Endothelial cell of umbilical vein (primary cell): ENCODE measurements around the gene CREB3L2. TPM values are rescaled to one million over a fixed set of nuclear protein-coding genes. Genes with fewer than 3 reads are reported as not detected.
"Not testable (repeated sequence)": the region's sequence is repeated elsewhere in the genome, so short reads cannot be mapped to it uniquely, and the experiment has no call there.

Experiments used
- BruUV-seq: library from RNA; stranded (reverse); fragments of 400-500 nt; replicated peaks from 2 replicates; lab custom pipeline; 2021; lab: Mats Ljungman, UMichigan
- CTCF ChIA-PET: fragments of 300-600, 350-600 bp; sonication (Branson Sonifier 250); formaldehyde crosslinking; loops from one replicate; lab custom pipeline; 2021; ENCODE audit warnings: antibody characterized with exemption, inconsistent platforms; lab: Charles Lee
- POLR2A ChIA-PET: fragments of 300-600, 350-600 bp; sonication (Branson Sonifier 250); formaldehyde crosslinking; loops from one replicate; lab custom pipeline; 2021; ENCODE audit warnings: antibody characterized with exemption, inconsistent platforms; lab: Charles Lee
- DNase-seq: peaks from one replicate; pipeline ENCODE4 v3.0.0-alpha.2; 2011; ENCODE audit warnings: low read depth, low spot score
- FAIRE-seq: peaks from 2 replicates; lab custom pipeline; 2011; peaks lifted over from hg19 to GRCh38; lab: Jason Lieb, UNC
- H2AFZ ChIP-seq: 2 replicates; pipeline ENCODE4 v1.6.0; 2012; ENCODE audit warnings: low read depth, low read length, control low read depth, inconsistent platforms
- H3K27ac ChIP-seq: 2 replicates; pipeline ENCODE4 v1.5.1; 2011; ENCODE audit warnings: low read depth, mild to moderate bottlenecking, control low read depth, low read length, moderate library complexity; ENCODE audit not compliant: insufficient read depth
- H3K27me3 ChIP-seq, 2 experiments: 2 replicates each; pipeline versions ENCODE4 v1.6.0 to v1.6.1; 2011; ENCODE audit warnings: low read length in 2 of 2, mixed read lengths in 1 of 2; ENCODE audit not compliant: control insufficient read depth in 2 of 2, insufficient read depth in 2 of 2
- H3K36me3 ChIP-seq, 2 experiments: 2 replicates in 1 of 2; 3 replicates in 1 of 2; pipeline ENCODE4 v1.5.1; 2011; ENCODE audit warnings: low read length in 2 of 2, mild to moderate bottlenecking in 1 of 2, moderate library complexity in 1 of 2; ENCODE audit not compliant: control insufficient read depth in 2 of 2, insufficient read depth in 2 of 2; ENCODE audit errors: extremely low read depth in 1 of 2
- H3K4me1 ChIP-seq: 3 replicates; pipeline ENCODE4 v1.5.1; 2011; ENCODE audit warnings: mild to moderate bottlenecking, low read length; ENCODE audit not compliant: control insufficient read depth, insufficient read depth; ENCODE audit errors: extremely low read depth
- H3K4me2 ChIP-seq: 2 replicates; pipeline ENCODE4 v1.6.1; 2011; ENCODE audit warnings: low read length, control low read depth, mixed read lengths; ENCODE audit not compliant: insufficient read depth
- H3K4me3 ChIP-seq, 3 experiments: fragments of 200-600 bp in 1 of 3; sonication (generic), shearing (Covaris generic) in 1 of 3; replicated peaks in 1 of 3; 2 replicates each; pipeline ENCODE4 v1.5.1; 2011 to 2016; ENCODE audit warnings: control low read depth in 3 of 3, low read length in 3 of 3, mild to moderate bottlenecking in 2 of 3, inconsistent platforms in 1 of 3, low read depth in 1 of 3, moderate library complexity in 1 of 3; ENCODE audit not compliant: insufficient read depth in 1 of 3
- H3K79me2 ChIP-seq: 2 replicates; pipeline ENCODE4 v1.6.0; 2012; ENCODE audit warnings: low read length, inconsistent platforms; ENCODE audit not compliant: control insufficient read depth, insufficient read depth
- H3K9ac ChIP-seq: replicated peaks from 2 replicates; pipeline ENCODE3; 2011; ENCODE audit warnings: low read length, control low read depth; ENCODE audit not compliant: insufficient read depth; ENCODE audit errors: extremely low read depth
- H3K9me1 ChIP-seq: replicated peaks from 3 replicates; pipeline ENCODE4 v1.6.0; 2011; ENCODE audit warnings: mild to moderate bottlenecking, low read length; ENCODE audit not compliant: control insufficient read depth, insufficient read depth; ENCODE audit errors: extremely low read depth
- H3K9me3 ChIP-seq: replicated peaks from 2 replicates; pipeline ENCODE4 v1.5.1; 2012; ENCODE audit warnings: low read length, inconsistent platforms; ENCODE audit not compliant: control insufficient read depth, insufficient read depth
- H4K20me1 ChIP-seq: replicated peaks from 2 replicates; pipeline ENCODE3; 2011; ENCODE audit warnings: mild to moderate bottlenecking, low read length; ENCODE audit not compliant: control insufficient read depth, insufficient read depth; ENCODE audit errors: extremely low read depth
- CTCF ChIP-seq, 2 donors: IDR thresholded peaks; 1 replicate in 1 of 2; 2 replicates in 1 of 2; pipeline ENCODE4 v1.5.1; 2011; ENCODE audit warnings: low read length in 2 of 2, mild to moderate bottlenecking in 2 of 2, moderate library complexity in 2 of 2, control low read depth in 1 of 2, inconsistent platforms in 1 of 2, low read depth in 1 of 2; ENCODE audit not compliant: insufficient read depth in 1 of 2; ENCODE audit errors: extremely low read depth in 1 of 2
- EZH2 ChIP-seq: IDR thresholded peaks from 2 replicates; pipeline ENCODE4 v1.6.1; 2012; ENCODE audit warnings: borderline replicate concordance, low read depth, mild to moderate bottlenecking, moderate library complexity, low read length, inconsistent platforms; ENCODE audit not compliant: severe bottlenecking
- FOS ChIP-seq: IDR thresholded peaks from 2 replicates; pipeline ENCODE4 v1.6.1; 2011; ENCODE audit warnings: mild to moderate bottlenecking, low read length, moderate library complexity, borderline replicate concordance; ENCODE audit not compliant: insufficient read depth
- GATA2 ChIP-seq: IDR thresholded peaks from 2 replicates; pipeline ENCODE4 v1.7.0; 2011; ENCODE audit warnings: low read depth, mild to moderate bottlenecking, moderate library complexity, mixed read lengths, low read length; ENCODE audit not compliant: insufficient read length, insufficient read depth
- JUN ChIP-seq: IDR thresholded peaks from 2 replicates; pipeline ENCODE4 v1.6.1; 2011; ENCODE audit warnings: borderline replicate concordance, low read depth; ENCODE audit not compliant: insufficient read length, insufficient read depth
- MAX ChIP-seq: IDR thresholded peaks from 2 replicates; pipeline ENCODE4 v1.6.1; 2011; ENCODE audit not compliant: insufficient read depth, insufficient read length
- MYC ChIP-seq: IDR thresholded peaks from one replicate; pipeline ENCODE4 v1.6.1; 2011; ENCODE audit warnings: mild to moderate bottlenecking, low read depth, low read length
- POLR2A ChIP-seq: IDR thresholded peaks from 2 replicates; pipeline ENCODE4 v1.6.1; 2012; ENCODE audit warnings: low read depth, mild to moderate bottlenecking, control low read depth, low read length
- POLR2AphosphoS5 ChIP-seq: IDR thresholded peaks from 2 replicates; pipeline ENCODE4 v1.6.1; 2012; ENCODE audit warnings: low read depth, mild to moderate bottlenecking, control low read depth, low read length, moderate library complexity; ENCODE audit not compliant: insufficient read depth
- dilution Hi-C: fragments of 300-500 bp; cut with MboI; formaldehyde crosslinking; loops from one replicate; pipeline ENCODE4 v1.15.0; 2019; ENCODE audit warnings: low sequenced_read_pairs; ENCODE audit not compliant: extremely low pct_ligation_motif_present
- intact Hi-C: fragments of 100-400 bp; cut with micrococcal nuclease; formaldehyde crosslinking; loops from one replicate; pipeline ENCODE4 v1.10.0; 2022
- polyA plus RNA-seq, 4 experiments: library from polyadenylated mRNA; depleted of rRNA in 3 of 4; stranded (reverse) in 3 of 4; unstranded in 1 of 4; fragments of >200 nt; gene quantifications; 2 replicates each; pipeline versions ENCODE4 v1.2.1 to v1.2.3, GENCODE V29; 2011 to 2012; ENCODE audit warnings: missing spikeins in 1 of 4
- total RNA-seq: library from RNA; stranded (reverse); gene quantifications from 2 replicates; pipeline ENCODE4 v1.2.3, GENCODE V29; 2021

CREB3L2 gene
- total and polyA plus RNA-seq, 2 donors (not counting 3 experiments of a cell fraction or from before 2014, with no cell fraction given), result 32.1 to 93.4 TPM

GRCh38 chr7:138044897-138045296, 43.0 kb upstream of the CREB3L2 start:
- no TSS peak for BruUV-seq
- CTCF ChIA-PET, result no interaction called here

DNA sequence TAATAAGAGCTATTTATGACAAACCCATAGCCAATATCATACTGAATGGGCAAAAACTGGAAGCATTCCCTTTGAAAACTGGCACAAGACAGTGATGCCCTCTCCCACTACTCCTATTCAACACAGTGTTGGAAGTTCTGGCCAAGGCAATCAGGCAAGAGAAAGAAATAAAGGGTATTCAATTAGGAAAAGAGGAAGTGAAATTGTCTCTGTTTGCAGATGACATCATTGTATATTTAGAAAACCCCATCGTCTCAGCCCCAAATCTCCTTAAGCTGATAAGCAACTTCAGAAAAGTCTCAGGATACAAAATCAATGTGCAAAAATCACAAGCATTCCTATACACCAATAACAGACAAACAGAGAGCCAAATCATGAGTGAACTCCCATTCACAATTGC, 38.2 kb upstream of the CREB3L2 start:
- H3K27ac ChIP-seq, H4K20me1 ChIP-seq, intact Hi-C loops, H3K9me3 ChIP-seq, H3K4me1 ChIP-seq, CTCF ChIA-PET, H3K27me3 ChIP-seq, H3K9ac ChIP-seq, FAIRE-seq, H3K36me3 ChIP-seq, dilution Hi-C loops, H3K9me1 ChIP-seq, POLR2A ChIA-PET, H3K4me2 ChIP-seq, H2AFZ ChIP-seq, BruUV-seq, DNase-seq, H3K4me3 ChIP-seq, H3K79me2 ChIP-seq: not testable (repeated sequence)

More at GRCh38 chr7:138044897-138045296, 43.0 kb upstream of the CREB3L2 start:
- no peak overlapping the region for H3K4me2 ChIP-seq
- POLR2A ChIA-PET, result no interaction called here
- no peak overlapping the region for H2AFZ ChIP-seq
- no peak for TF ChIP-seq CTCF (IDR thresholded peaks at IDR 0.05; ENCODE audit: extremely low read depth in 1 of 2, insufficient read depth in 1 of 2, low read depth in 1 of 2, low read length in 2 of 2)
- TF ChIP-seq MAX, result no peak
- TF ChIP-seq POLR2AphosphoS5, result no peak
- TF ChIP-seq JUN, result no peak
- TF ChIP-seq GATA2, result no peak
- no peak for TF ChIP-seq EZH2
- no peak for TF ChIP-seq POLR2A
- TF ChIP-seq MYC, result no peak
- no peak for TF ChIP-seq FOS
- FAIRE-seq (no peak), DNase-seq (no peak)
- no peaks in the 10 kb centered on the region for H3K36me3 ChIP-seq
- no peaks in the 10 kb centered on the region for H3K27me3 ChIP-seq
- H3K9me3 ChIP-seq, result no peaks in the 10 kb centered on the region
- intact Hi-C loops (no loop called here), dilution Hi-C loops (no loop called here)
- H3K4me3 ChIP-seq, result no peak overlapping the region
- H3K4me1 ChIP-seq, result no peaks in the 10 kb centered on the region
- H4K20me1 ChIP-seq, result no peaks in the 10 kb centered on the region
- no peaks in the 10 kb centered on the region for H3K9me1 ChIP-seq
- H3K27ac ChIP-seq, result no peak overlapping the region
- H3K79me2 ChIP-seq, result no peaks in the 10 kb centered on the region
- no peak overlapping the region for H3K9ac ChIP-seq
